Hematopoietic multipotent progenitor cell (in vitro differentiated cells): ENCODE measurements around the gene RASA3. TPM values are rescaled to one million over a fixed set of nuclear protein-coding genes. Genes with fewer than 3 reads are reported as not detected.
"Not testable (repeated sequence)": the region's sequence is repeated elsewhere in the genome, so short reads cannot be mapped to it uniquely, and the experiment has no call there.

Source experiments
- DNase-seq, 3 donors: peaks; one replicate each; pipeline ENCODE4 v3.0.0-alpha.2; 2011 to 2015; ENCODE audit warnings: low read depth in 2 of 3, low spot score in 2 of 3
- total RNA-seq: library from RNA; depleted of rRNA; stranded (reverse); fragments of >200 nt; gene quantifications from one replicate; pipeline ENCODE4 v1.2.3, GENCODE V29; 2012

RASA3 gene
- total RNA-seq, 1 donor, result 22.9 TPM

DNA sequence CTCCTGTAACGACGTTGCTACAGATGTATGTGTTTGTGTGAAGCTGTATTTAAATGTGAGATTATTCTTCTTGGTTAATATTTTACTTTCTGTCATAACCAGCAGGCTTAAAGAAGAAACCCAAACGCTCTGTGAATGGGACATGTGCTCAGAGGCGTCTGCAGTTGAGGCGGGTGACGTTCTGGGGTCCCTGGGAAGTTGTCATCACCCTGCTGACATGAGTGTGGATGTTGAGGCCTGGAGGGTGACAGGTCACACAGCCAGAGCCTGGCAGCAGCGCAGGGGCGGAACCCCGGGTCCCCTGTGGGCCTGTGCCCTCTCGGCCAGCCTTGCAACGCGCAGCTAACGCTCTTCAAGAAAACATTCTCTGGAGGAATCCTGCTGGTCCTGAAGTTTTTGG is 16.6 kb downstream of the RASA3 start:
- DNase-seq, result no peak

DNA sequence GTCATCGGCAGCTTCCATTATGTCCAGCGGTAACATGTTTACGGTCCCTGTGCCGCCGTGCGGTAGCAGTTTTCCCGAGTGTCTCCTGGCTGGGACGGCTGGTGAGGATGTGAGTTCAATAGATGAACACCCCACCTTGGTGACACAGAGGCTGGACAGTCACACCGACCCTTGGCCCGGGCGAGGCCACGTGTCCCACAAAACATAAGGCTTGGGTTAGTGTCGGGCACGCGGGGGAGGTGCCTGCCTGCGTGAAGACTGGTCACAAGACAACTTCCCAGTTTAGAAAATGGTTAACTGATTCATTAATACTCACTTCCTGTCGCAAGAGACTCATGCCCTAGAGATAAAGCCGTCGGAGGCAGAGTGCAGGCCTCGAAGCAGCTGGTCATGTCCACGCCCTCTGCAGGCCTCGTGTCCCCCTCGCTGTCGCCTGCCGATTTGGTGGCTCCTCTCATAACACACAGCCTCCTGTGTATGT is 17.2 kb downstream of the RASA3 start:
- peak in 2 of 3 donors; percentile 67 to 76 for DNase-seq

DNA sequence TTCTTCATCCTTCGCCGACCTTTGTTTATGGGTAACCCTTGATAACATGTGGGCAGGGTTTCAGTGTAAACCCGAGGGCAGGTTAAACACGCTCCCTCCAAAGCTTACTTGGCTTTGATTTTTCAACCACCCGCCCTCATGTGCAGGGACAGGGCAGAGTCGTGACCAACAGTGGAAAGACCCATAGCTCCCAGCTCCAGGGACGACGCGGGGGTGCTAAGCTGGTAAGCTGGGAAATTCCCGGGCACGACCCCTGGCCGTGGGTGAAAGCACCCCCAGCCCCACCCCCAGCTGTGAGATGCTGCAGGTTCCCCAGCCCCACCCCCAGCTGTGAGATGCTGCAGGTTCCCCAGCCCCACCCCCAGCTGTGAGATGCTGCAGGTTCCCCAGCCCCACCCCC is 17.8 kb downstream of the RASA3 start:
- not testable (repeated sequence) for DNase-seq

DNA sequence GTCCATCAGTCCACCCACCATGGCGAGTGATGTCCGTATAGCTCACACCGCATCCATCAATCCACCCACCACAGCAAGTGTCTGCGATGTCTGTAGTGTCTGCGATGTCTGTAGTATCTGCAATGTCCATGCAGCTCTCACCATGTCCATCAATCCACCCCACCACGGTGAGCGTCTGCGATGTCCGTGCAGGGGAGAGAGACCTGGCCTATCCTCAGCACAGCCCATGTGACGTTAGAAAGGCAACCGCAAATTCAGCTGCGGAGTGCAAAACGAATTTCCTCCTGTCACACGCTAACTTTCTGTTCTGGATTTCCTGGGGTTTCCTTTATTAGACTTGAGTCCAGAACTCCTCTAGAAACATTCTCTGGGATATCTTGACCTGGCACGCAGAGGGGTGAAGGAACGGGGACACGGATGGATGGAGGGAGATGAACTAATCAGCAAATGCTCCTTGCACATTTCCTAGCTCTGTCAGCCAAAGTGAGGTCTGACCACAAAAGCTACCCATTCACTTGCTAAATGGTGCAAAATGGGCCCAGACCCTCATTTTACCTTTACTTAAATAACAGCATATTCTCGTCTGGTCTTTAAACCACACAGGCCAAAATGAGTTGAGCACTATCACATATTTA is 18.3 kb downstream of the RASA3 start:
- no peak for DNase-seq

DNA sequence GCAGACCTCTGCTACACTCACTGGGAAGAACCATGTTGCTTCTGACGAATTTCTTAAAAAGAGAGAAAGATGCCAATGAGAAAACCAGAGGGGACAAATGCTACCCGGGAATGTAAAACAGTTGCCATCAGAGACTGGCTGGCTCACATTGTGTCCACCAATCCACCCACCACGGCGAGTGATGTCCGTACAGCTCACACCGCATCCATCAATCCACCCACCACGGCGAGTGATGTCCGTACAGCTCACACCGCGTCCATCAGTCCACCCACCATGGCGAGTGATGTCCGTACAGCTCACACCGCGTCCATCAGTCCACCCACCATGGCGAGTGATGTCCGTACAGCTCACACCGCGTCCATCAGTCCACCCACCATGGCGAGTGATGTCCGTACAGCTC is 19.0 kb downstream of the RASA3 start:
- not testable (repeated sequence) for DNase-seq

DNA sequence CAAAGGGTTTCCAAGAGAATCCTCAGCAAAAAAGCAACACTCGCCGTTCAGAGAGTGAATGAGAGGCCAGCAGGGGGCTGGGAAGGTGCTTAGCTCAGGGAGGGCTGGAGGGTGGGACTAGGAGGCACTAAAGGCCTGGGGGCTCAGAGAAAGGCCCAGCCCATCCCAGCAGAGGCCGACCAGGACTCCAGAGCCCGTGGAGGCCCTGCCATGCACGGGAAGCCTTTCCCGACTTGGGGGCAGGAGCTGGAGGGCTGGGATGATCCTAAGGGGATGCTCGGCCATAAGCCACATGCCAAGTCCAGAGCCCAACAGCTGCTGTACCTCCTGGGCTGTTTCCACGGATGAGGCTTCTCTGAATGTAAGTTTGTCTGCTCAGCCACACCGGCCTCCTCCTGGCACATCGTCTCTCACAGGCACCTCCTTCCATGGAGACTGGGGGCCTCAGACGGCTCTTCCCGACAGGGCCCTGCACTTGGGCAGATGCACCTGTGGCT is 19.5 kb downstream of the RASA3 start:
- no peak for DNase-seq

DNA sequence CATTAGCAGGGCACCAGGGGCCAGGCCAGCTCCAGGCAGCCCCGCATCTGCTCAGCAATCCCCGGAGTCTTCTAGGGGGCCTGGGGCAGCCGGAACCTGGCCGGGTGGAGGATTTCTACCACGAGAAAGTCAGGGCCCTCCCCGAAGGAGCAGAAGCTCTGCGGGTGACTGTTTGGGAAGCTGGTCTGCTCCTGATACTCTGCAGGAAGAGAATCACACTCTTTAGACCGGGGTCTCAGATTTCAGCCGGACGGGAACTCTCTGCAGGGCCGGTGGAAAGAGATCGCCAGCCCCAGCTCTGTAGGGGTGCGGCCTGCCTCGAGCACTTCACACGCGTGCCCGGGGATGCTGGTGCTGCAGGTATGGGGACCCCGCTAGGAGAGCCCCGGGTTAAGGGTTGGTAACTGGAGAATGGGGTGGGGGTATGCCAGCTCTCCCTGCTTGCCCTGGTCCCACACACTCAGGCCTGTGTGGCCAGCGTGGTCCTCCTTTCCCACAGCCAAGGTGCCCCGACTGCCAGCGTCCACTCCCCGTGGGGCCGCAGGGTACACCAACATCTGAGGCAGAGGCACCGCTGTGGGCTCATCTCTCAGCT is 20.1 kb downstream of the RASA3 start:
- DNase-seq, result no peak

DNA sequence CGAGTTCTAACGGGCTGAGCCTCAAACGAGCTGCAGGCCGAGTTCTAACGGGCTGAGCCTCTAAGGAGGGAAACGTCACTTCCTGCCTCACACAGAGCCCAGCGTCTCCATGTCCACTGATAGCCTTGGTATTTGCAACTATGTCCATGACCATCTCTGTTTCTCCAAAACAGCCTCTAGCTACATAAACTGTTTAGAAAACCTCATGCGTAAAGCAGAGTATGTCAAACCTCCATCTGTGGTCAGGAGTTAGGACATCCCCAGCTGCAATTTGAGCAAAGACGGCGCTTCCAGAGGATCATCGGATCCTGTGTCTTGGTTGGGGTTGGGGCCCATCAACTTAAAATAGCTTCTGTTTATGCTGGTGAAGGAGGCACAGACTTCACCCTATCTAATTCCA is 20.8 kb downstream of the RASA3 start:
- DNase-seq, result no peak

DNA sequence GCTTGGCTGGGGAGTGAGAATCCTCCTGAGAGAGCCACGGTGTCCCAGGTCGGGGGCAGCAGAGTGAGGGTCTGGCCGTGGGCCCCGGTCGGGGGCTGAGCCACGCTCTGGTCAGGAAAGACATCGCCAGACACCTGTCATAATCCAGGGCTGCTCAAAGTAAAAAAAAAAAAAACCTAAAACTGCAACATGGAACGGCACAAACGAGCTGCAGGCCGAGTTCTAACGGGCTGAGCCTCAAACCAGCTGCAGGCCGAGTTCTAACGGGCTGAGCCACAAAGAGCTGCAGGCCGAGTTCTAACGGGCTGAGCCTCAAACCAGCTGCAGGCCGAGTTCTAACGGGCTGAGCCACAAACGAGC is 21.6 kb downstream of the RASA3 start:
- not testable (repeated sequence) for DNase-seq

DNA sequence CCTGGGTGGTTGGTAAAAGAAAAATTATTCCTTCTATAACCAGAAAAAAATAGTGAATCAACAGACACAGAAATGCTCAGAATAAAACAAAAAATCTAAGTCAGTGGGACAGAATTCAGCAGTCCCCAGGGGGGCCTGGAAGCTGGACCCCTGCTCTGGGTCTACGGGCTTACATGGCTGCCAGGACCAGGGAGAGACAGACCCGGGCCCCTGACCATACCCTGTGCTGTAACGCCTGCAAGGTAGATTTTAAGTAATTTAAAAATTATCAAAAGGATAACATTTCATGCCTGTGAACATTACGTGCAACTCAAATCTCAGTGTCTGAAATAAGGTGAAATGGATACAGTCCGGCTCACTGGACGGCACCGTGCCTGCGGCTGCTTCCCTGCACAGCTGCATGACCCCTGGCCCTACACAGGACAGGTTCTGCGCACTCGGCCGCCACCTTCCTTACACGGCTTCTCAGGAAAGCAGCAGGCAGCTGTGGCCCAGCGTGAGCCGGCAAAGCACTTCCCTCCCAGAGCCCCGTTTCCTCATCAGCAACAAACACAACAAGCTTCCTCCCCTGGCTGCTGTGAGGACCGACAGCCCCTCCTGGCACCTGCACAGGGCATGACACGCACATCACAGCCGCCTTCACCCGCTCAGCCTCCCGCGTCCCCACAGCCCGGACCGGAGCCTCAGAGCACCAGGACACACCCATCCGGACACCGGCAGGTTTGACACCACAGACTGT is 22.2 kb downstream of the RASA3 start:
- DNase-seq, result peak in 2 of 3 donors; percentile 84 to 88

DNA sequence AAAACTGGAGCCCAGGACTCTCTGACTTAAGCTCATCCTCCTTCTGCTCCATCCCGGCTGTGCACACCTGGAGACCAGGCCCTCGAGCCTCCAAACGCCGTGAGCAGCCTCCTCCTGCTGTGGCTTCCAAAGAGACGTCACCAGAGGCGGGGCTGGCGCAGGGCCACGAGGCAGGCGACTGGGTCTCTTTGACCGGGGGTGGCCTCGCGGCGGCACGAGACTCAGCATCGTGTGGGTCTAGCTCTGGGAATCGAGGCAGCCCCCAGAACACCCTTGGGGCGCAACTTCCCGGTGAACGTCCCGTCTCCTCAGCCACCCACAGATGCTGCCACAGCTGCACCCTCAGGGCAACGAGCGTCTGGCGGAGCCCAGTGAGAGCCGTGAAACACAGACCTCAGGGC is 22.8 kb downstream of the RASA3 start:
- DNase-seq, result no peak

DNA sequence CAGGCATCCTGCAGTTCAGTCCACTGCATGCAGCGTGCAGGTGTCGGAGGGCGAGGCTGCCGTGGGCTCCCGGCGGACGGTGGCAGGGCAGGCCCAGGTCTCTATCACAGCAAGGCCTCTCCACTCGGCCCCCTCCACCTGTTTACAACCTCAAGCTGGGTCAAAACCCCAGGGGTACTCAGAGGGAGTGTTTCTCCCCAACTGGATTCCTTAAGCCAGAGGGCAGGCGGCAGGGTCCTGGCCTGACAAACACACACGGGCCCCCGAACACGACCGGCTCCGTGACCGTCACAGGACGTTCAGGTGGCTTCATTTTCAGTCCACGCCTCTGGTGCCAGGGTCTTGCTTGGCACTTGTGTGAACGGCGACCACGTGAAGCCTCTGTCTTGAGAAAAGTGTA is 23.5 kb downstream of the RASA3 start:
- DNase-seq, result no peak

DNA sequence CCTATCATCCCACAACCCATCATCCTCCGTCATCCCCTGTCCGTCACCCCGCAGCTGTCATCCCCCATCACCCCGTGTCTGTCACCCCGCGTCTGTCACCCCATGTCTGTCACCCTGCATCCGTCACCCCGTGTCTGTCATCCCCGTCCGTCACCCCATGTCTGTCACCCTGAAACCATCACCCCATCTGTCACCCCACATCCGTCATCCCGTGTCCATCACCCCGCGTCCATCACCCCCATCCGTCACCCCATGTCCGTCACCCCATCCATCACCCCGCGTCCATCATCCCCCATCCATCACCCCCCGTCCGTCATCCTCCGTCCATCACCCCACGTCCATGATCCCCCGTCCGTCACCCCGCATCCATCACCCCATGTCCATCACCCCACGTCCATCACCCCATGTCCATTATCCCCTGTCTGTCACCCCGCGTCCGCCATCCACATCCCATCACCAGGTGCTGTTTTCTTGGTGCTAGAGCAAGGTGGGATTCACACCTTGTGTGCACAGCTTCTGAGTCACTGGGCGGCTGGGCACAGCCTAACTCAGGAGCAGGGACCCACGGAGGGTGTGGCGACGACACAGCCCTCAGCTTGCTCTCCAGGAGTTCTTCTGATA is 24.2 kb downstream of the RASA3 start:
- DNase-seq, result no peak

DNA sequence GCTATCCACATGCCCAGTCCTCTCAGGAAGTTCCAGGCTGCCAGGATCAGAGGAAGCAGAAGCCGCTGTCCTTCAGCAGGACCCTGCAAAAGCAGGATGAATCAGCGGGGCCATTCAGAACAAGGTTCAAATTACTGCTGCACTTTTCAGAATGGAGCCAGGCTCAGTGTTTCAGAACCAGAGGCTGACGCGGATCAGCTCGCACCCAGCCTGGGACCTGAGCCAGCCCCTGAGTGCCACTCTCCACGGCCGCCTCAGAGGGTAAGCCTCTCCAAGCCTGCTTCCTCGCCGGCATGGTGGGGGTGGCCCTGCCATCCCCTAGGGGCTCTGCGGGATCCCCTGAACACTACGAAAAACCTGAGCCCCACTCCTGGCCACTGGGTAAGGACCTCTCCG is 24.7 kb downstream of the RASA3 start:
- no peak for DNase-seq

DNA sequence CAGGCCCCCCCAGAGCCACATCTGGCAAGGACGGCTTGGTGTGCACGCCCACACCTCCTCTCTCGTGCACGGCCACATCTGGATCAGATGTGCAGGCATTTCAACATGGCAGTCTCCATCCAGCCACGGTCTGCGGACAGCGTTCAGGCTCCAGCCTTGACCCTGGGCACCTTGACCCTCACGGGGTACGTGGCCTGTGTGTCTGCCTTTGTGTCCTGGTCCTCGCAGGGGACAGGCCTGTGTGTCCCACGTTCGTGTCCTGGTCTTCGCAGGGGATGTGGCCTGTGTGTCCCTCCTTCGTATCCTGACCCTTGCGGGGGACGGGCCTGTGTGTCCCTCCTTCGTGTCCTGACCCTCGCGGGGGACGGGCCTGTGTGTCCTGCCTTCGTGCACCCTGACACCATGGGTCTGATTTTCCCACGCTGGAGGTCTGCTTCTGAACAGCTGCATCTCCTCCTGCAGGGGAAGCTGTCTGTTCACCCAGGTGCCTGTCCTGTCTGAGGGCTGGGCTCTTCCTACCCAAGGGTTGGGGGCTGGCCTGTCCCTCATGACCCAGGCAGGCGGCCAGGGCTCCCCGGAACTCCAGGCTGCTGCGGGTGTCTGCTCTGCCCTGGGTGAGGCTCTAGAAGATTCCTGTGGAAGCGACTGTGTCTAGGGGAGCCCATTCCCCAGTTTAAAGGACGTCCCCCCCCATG is 25.3 kb downstream of the RASA3 start:
- DNase-seq, result no peak

DNA sequence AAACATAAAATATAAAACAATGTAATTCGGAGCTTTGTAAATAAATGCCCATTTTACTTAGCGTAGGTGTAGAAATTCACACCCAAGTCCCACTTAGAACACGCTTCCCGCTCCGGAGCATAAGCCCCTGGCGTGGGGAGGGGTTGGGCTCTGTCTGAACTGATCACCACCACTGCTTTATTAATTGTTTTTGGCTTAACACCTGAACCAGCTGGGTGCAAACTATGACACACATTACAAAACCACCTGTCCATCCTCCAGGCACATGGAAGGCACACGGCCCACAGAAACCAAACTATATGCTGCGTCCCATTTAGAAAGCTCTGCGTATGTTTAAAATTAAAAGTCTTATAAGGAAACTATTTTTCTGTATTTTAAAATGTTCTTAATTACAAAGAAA is 25.9 kb downstream of the RASA3 start:
- DNase-seq, result no peak

DNA sequence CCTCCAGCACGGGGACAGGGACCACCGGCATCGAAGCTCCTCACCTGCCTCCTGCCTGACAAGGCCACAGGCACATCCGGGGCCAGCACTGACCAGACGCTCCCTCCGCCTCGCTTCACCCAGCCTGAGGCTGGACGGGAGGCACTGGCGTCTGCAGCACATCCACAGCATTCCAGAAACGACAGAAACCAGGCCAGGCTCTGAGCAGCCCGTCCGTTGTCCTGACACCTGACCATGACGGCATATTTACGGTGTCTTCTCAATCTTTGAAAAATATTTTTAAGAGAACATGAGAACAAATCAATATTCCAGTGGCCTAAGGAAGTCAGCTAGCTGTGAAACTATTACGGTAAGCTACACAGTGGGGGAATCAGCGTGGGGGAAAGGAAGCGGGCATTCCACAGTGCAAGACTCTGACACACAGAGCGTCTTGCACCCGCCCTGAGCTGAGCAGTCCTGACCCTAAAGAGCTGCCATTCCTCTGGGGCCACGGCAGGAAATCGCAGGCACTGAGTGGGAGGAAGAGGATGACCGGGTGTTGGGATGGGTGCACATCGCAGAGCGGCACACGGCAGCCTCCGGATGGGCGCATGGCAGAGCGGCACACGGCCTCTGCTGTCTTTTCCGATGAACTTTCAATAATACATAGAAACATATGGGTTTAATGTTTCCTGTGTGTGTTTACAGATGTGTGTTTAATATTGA is 26.8 kb downstream of the RASA3 start:
- DNase-seq, result no peak

DNA sequence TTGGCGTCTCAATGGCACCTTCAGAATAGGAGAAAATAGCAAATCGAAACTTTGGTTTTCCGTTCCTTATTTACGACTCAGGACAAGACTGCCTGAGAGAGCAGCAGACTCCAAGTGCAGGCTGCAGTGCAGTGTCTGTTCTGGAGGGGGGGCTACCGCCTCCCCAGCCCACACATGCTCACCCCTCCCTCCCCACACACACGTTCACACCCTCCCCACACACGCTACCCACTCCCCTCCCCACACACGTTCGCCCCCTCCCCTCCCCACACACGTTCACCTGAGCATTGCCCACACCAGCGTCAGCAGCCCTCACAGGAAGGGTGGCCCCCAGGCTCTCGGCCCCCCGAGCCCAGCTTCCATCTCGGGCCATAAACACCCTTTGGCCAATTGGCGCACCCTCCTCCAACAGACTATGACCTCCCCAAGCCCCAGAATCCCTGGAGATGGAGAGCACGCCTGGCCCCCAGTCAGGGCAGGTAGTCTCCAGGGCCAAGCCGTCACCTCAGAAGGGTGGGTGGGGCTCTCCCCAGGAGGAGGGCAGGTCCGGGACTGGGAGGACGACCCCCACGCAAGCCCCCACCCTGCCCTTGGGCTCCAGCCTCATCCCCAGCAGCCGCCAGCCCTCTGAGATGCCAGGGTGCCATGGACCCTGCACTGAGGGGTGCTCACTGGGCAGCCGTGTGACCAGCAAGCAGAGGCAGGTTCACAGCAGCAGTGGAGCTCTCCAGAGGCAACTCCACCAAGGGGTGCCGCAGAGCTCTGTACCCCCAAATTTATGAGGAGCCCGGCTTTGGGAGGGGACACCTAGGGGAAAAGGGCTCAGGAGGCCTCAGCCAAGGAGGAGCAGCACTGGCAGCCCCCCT is 27.5 kb downstream of the RASA3 start:
- DNase-seq, result no peak
